SH-SY5Y (cell line): Measurements from ENCODE around the gene MFSD1.
A peak's percentile ranks its signal among the peaks of the same experiment; 100 is the strongest.

Experiments
- GATA2 ChIP-seq: IDR thresholded peaks from 2 replicates; pipeline ENCODE4 v1.6.1; 2011; ENCODE audit warnings: mild to moderate bottlenecking, low read depth, low read length
- GATA3 ChIP-seq: IDR thresholded peaks from 2 replicates; pipeline ENCODE4 v1.6.1; 2011; ENCODE audit warnings: low read depth, mild to moderate bottlenecking, low read length, moderate library complexity

MFSD1 gene

GRCh38 chr3:158788446-158788845, 13.4 kb upstream of the MFSD1 start:
- TF ChIP-seq GATA3: no peak
- TF ChIP-seq GATA2: no peak

GRCh38 chr3:158789592-158789991, 12.3 kb upstream of the MFSD1 start:
- peak; percentile 59 for TF ChIP-seq GATA3
- TF ChIP-seq GATA2: peak; percentile 46; the same call in 1 of the 2 replicates

GRCh38 chr3:158790901-158791589, 10.8 kb upstream of the MFSD1 start:
- TF ChIP-seq GATA2: no peak
- TF ChIP-seq GATA3: no peak

GRCh38 chr3:158792709-158793108, 9.1 kb upstream of the MFSD1 start:
- no peak for TF ChIP-seq GATA2
- no peak for TF ChIP-seq GATA3

- TF ChIP-seq GATA2 (no peak), GATA3 (no peak)
These were observed 7.6 kb upstream of the MFSD1 start for GRCh38 chr3:158794206-158794605.

GRCh38 chr3:158794936-158795518, 6.8 kb upstream of the MFSD1 start:
- TF ChIP-seq GATA2 (no peak), GATA3 (no peak)

GRCh38 chr3:158801201-158801600, 653 bp upstream of the MFSD1 start:
- TF ChIP-seq GATA3 (no peak), GATA2 (no peak)

GRCh38 chr3:158802409-158803268, 785 bp downstream of the MFSD1 start:
- no peak for TF ChIP-seq GATA3
- TF ChIP-seq GATA2: no peak

GRCh38 chr3:158804441-158804840, 2.6 kb downstream of the MFSD1 start:
- TF ChIP-seq GATA2 (no peak), GATA3 (no peak)

- no peak for TF ChIP-seq GATA2
- no peak for TF ChIP-seq GATA3
These were observed 6.8 kb downstream of the MFSD1 start for GRCh38 chr3:158808697-158809096.

- no peak for TF ChIP-seq GATA2
- no peak for TF ChIP-seq GATA3
These were observed 7.8 kb downstream of the MFSD1 start for GRCh38 chr3:158809642-158810041.

- TF ChIP-seq GATA2: no peak
- no peak for TF ChIP-seq GATA3
These were observed 9.2 kb downstream of the MFSD1 start for GRCh38 chr3:158810823-158811724.

- TF ChIP-seq GATA3 (no peak), GATA2 (no peak)
These were observed 17.4 kb downstream of the MFSD1 start for GRCh38 chr3:158819282-158819681.

- TF ChIP-seq GATA3: no peak
- no peak for TF ChIP-seq GATA2
These were observed 18.7 kb downstream of the MFSD1 start for GRCh38 chr3:158820521-158820920.

GRCh38 chr3:158821847-158822246, 20.0 kb downstream of the MFSD1 start:
- TF ChIP-seq GATA2 (no peak), GATA3 (no peak)
